IMR-90 (cell line): ENCODE data around the gene PCDHGC5. TPM values are rescaled to one million over a fixed set of nuclear protein-coding genes. Genes with fewer than 3 reads are reported as not detected.

Experiments used
- ATAC-seq: fragments of 200-7000 bp; cut with Tn5 transposase; 2 replicates; pipeline ENCODE4 v1.9.1; 2020; ENCODE audit warnings: low read depth, mild to moderate bottlenecking, moderate library complexity
- BruUV-seq: library from RNA; stranded (reverse); fragments of 400-500 nt; replicated peaks from 2 replicates; lab custom pipeline; 2021; lab: Mats Ljungman, UMichigan
- CTCF ChIA-PET: fragments of 300-600 bp; formaldehyde crosslinking; extraction: SDS; loops from one replicate; lab custom pipeline; 2021; ENCODE audit warnings: antibody characterized with exemption; lab: Yijun Ruan, JAX
- POLR2A ChIA-PET: fragments of 300-600 bp; sonication (Branson Sonifier 250); formaldehyde crosslinking; loops from one replicate; lab custom pipeline; 2022; ENCODE audit warnings: antibody characterized with exemption; ENCODE audit not compliant: unreplicated experiment; lab: Charles Lee
- DNase-seq: peaks from one replicate; pipeline ENCODE4 v3.0.0; 2013
- H2AFZ ChIP-seq: replicated peaks from 2 replicates; pipeline ENCODE3; 2013; ENCODE audit warnings: low read length, mild to moderate bottlenecking; ENCODE audit not compliant: poor library complexity
- H2AK5ac ChIP-seq: 2 replicates; pipeline ENCODE4 v1.6.1; 2013; ENCODE audit warnings: low read depth, low read length, inconsistent platforms
- H2AK9ac ChIP-seq: replicated peaks from 2 replicates; pipeline ENCODE3; 2013; ENCODE audit warnings: mild to moderate bottlenecking, low read depth, low read length, moderate library complexity; ENCODE audit not compliant: poor library complexity
- H2BK120ac ChIP-seq: 2 replicates; pipeline ENCODE4 v1.6.1; 2013; ENCODE audit warnings: low read depth, low read length, inconsistent platforms
- H2BK15ac ChIP-seq: 3 replicates; pipeline ENCODE4 v1.6.1; 2013; ENCODE audit warnings: low read depth, low read length, inconsistent platforms
- H2BK20ac ChIP-seq: 2 replicates; pipeline ENCODE4 v1.6.1; 2013; ENCODE audit warnings: low read depth, mild to moderate bottlenecking, inconsistent platforms, low read length, moderate library complexity
- H2BK5ac ChIP-seq: 2 replicates; pipeline ENCODE4 v1.6.1; 2013; ENCODE audit warnings: mild to moderate bottlenecking, low read depth, low read length, inconsistent platforms; ENCODE audit not compliant: poor library complexity, severe bottlenecking
- H3K14ac ChIP-seq: replicated peaks from 2 replicates; pipeline ENCODE4 v1.6.1; 2013; ENCODE audit warnings: low read depth, low read length, inconsistent platforms
- H3K18ac ChIP-seq: 2 replicates; pipeline ENCODE4 v1.6.1; 2013; ENCODE audit warnings: low read depth, low read length, control low read depth
- H3K23ac ChIP-seq: 2 replicates; pipeline ENCODE4 v1.6.1; 2013; ENCODE audit warnings: low read depth, low read length, inconsistent platforms
- H3K27ac ChIP-seq: 2 replicates; pipeline ENCODE4 v1.5.1; 2013; ENCODE audit warnings: mild to moderate bottlenecking, control low read depth, low read length; ENCODE audit not compliant: insufficient read depth
- H3K27me3 ChIP-seq: 2 replicates; pipeline ENCODE4 v1.6.1; 2013; ENCODE audit warnings: low read length; ENCODE audit not compliant: control insufficient read depth, insufficient read depth
- H3K36me3 ChIP-seq: 2 replicates; pipeline ENCODE4 v1.6.1; 2013; ENCODE audit warnings: low read length, mixed read lengths; ENCODE audit not compliant: control insufficient read depth, insufficient read depth
- H3K4ac ChIP-seq: 2 replicates; pipeline ENCODE4 v1.6.1; 2013; ENCODE audit warnings: low read depth, low read length, inconsistent platforms
- H3K4me1 ChIP-seq: 2 replicates; pipeline ENCODE4 v1.6.1; 2013; ENCODE audit warnings: low read length, mixed read lengths; ENCODE audit not compliant: control insufficient read depth, insufficient read depth
- H3K4me2 ChIP-seq: 2 replicates; pipeline ENCODE4 v1.6.1; 2013; ENCODE audit warnings: low read depth, mild to moderate bottlenecking, control low read depth, low read length, moderate library complexity
- H3K4me3 ChIP-seq: 2 replicates; pipeline ENCODE4 v1.5.1; 2013; ENCODE audit warnings: low read depth, mild to moderate bottlenecking, control low read depth, low read length, moderate library complexity; ENCODE audit not compliant: insufficient read depth
- H3K56ac ChIP-seq: 2 replicates; pipeline ENCODE4 v1.6.1; 2013; ENCODE audit warnings: low read length, inconsistent platforms; ENCODE audit not compliant: insufficient read depth; ENCODE audit errors: extremely low read depth
- H3K79me1 ChIP-seq, 2 experiments: 2 replicates each; pipeline ENCODE4 v1.6.1; 2013; ENCODE audit warnings: low read length in 2 of 2, inconsistent platforms in 1 of 2, low read depth in 1 of 2
- H3K9ac ChIP-seq: 2 replicates; pipeline ENCODE4 v1.6.1; 2013; ENCODE audit warnings: low read depth, low read length, control low read depth
- H3K9me1 ChIP-seq: 2 replicates; pipeline ENCODE4 v1.6.1; 2013; ENCODE audit warnings: low read length, inconsistent platforms; ENCODE audit not compliant: insufficient read depth
- H3K9me3 ChIP-seq: 2 replicates; pipeline ENCODE4 v1.6.1; 2013; ENCODE audit warnings: low read length; ENCODE audit not compliant: control insufficient read depth, insufficient read depth
- H4K20me1 ChIP-seq: 2 replicates; pipeline ENCODE4 v1.6.1; 2013; ENCODE audit warnings: low read length, inconsistent platforms; ENCODE audit not compliant: insufficient read depth
- H4K5ac ChIP-seq: 2 replicates; pipeline ENCODE4 v1.6.1; 2013; ENCODE audit warnings: mild to moderate bottlenecking, low read depth, low read length, control low read depth
- H4K8ac ChIP-seq, 2 experiments: 2 replicates each; pipeline ENCODE4 v1.6.1; 2013; ENCODE audit warnings: low read depth in 2 of 2, low read length in 2 of 2, control low read depth in 1 of 2, inconsistent platforms in 1 of 2
- H4K91ac ChIP-seq: 2 replicates; pipeline ENCODE4 v1.6.1; 2013; ENCODE audit warnings: low read depth, low read length, inconsistent platforms; ENCODE audit not compliant: insufficient read depth
- BHLHE40 ChIP-seq: fragments of 150-350 bp; IDR thresholded peaks from 2 replicates; pipeline ENCODE4 v1.6.1; 2016; ENCODE audit warnings: mild to moderate bottlenecking, low read depth, low read length
- CHD1 ChIP-seq: IDR thresholded peaks from 2 replicates; pipeline ENCODE4 v1.6.1; 2012; ENCODE audit warnings: low read depth, low read length, improper control_type of control experiment
- FOS ChIP-seq: fragments of 150-350 bp; IDR thresholded peaks from 2 replicates; pipeline ENCODE4 v1.6.1; 2016; ENCODE audit warnings: low read depth, low read length
- MAZ ChIP-seq: IDR thresholded peaks from 2 replicates; pipeline ENCODE4 v1.6.1; 2012; ENCODE audit warnings: low read depth, mild to moderate bottlenecking, low read length, improper control_type of control experiment, moderate library complexity, borderline replicate concordance
- MXI1 ChIP-seq: IDR thresholded peaks from 2 replicates; pipeline ENCODE4 v1.6.1; 2012; ENCODE audit warnings: low read depth, mild to moderate bottlenecking, low read length, moderate library complexity, borderline replicate concordance
- NFE2L2 ChIP-seq: fragments of 150-350 bp; IDR thresholded peaks from 2 replicates; pipeline ENCODE4 v1.6.1; 2016; ENCODE audit warnings: low read depth, mild to moderate bottlenecking, low read length
- POLR2A ChIP-seq: IDR thresholded peaks from 2 replicates; pipeline ENCODE4 v1.6.1; 2012; ENCODE audit warnings: mild to moderate bottlenecking, low read depth, low read length
- RAD21 ChIP-seq: IDR thresholded peaks from 2 replicates; pipeline ENCODE4 v1.6.1; 2012; ENCODE audit warnings: low read length, improper control_type of control experiment
- RCOR1 ChIP-seq: IDR thresholded peaks from 2 replicates; pipeline ENCODE4 v1.6.1; 2012; ENCODE audit warnings: mild to moderate bottlenecking, low read length, improper control_type of control experiment; ENCODE audit not compliant: insufficient replicate concordance
- SMC3 ChIP-seq: fragments of 150-350 bp; IDR thresholded peaks from 2 replicates; pipeline ENCODE4 v1.6.1; 2016; ENCODE audit warnings: low read depth, mild to moderate bottlenecking, antibody characterized with exemption, low read length, moderate library complexity
- WGBS, 2 experiments: methylation state at CpG; one replicate each; pipeline versions ENCODE4 v1.1.5 to v1.1.7; 2013; ENCODE audit warnings: missing lambda C conversion rate in 2 of 2; ENCODE audit not compliant: insufficient read length in 1 of 2; ENCODE audit errors: extremely low coverage in 2 of 2; 5-methylcytosine and 5-hydroxymethylcytosine counted together
- dilution Hi-C: fragments of 300-500 bp; cut with HindIII; formaldehyde crosslinking; loops from one replicate; pipeline ENCODE4 v1.14.3; 2018; ENCODE audit warnings: low sequenced_read_pairs; ENCODE audit not compliant: unreplicated experiment
- in situ Hi-C: fragments of 300-500 bp; cut with MboI; formaldehyde crosslinking; loops from 3 replicates; pipeline ENCODE4 v1.14.3; 2019; ENCODE audit warnings: low sequenced_read_pairs, inconsistent platforms, mixed read lengths
- intact Hi-C: fragments of 100-400 bp; cut with micrococcal nuclease; formaldehyde crosslinking; loops from 2 replicates; pipeline ENCODE4 v1.10.0; 2022
- polyA plus RNA-seq, 3 experiments: library from polyadenylated mRNA; depleted of rRNA; stranded (reverse); fragments of >200 nt; gene quantifications; 2 replicates each; pipeline ENCODE4 v1.2.3, GENCODE V29; 2012; ENCODE audit warnings: low replicate concordance in 1 of 3
- total RNA-seq: library from RNA; depleted of rRNA; stranded (reverse); fragments of >200 nt; gene quantifications from 2 replicates; pipeline ENCODE4 v1.2.3, GENCODE V29; 2012
- TF ChIP-seq, protein P1 (sequence below): fragments of 150-350 bp; IDR thresholded peaks from 2 replicates; pipeline ENCODE4 v1.6.1; 2017; ENCODE audit warnings: mild to moderate bottlenecking, antibody characterized with exemption, low read length, low read depth
- TF ChIP-seq, protein P2 (sequence below): conservative IDR thresholded peaks from 2 replicates; pipeline ENCODE4 v1.5.1; 2012; ENCODE audit warnings: mild to moderate bottlenecking, low read depth, low read length, improper control_type of control experiment
- TF ChIP-seq, protein P3 (sequence below): fragments of 150-350 bp; IDR thresholded peaks from 2 replicates; pipeline ENCODE4 v1.6.1; 2016; ENCODE audit warnings: low read depth, mild to moderate bottlenecking, low read length, moderate library complexity, borderline replicate concordance

Gene PCDHGC5
- total and polyA plus RNA-seq, 2 of the 4 experiments (the other 2 are of a cell fraction): 2.9 to 3.8 TPM

DNA sequence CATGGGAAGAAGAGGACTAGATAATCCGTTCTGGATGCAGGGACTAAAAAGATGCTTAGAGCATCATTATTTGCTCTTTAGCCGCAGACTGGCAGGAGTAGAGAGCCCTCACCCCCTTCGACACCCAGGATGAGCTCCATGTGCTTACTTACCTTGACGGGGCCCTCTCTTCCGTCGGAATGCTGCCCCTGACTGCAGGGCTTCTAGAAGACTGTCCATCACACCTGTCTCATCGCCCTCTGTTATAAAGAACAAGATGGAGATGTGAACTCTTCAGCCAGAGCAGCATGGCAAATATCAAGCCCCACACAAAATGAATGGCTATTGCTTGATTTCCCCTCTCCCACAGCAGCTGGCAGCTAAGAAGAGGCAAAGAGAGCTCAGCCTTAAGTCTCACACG lies 35.1 kb downstream of the PCDHGC5 start:
- DNase-seq (no peak), ATAC-seq (no peak)
- Histone ChIP-seq H3K23ac (no peak overlapping the region), H2AK5ac (peak overlapping the region; percentile 53; the same call in 1 of the 2 replicates), H3K14ac (peak overlapping the region; percentile 10; the same call in 1 of the 2 replicates), H3K36me3 (no peaks in the 10 kb centered on the region; the same call in none of the 2 replicates), H2BK120ac (peak overlapping the region; percentile 17), H3K4me1 (peaks cover 32% of the 10 kb centered on the region), H2BK5ac (no peak overlapping the region), H2BK20ac (peak overlapping the region; percentile 18; the same call in 1 of the 2 replicates), H3K18ac (no peak overlapping the region; the same call in 1 of the 2 replicates), H4K8ac (peak overlapping the region in 1 of 2 experiments; percentile 47; a peak in 1 of 4 replicates), H3K9me1 (peaks cover 14% of the 10 kb centered on the region), H3K27me3 (no peaks in the 10 kb centered on the region), H3K4me3 (no peak overlapping the region), H3K4ac (peak overlapping the region; percentile 49), H4K20me1 (no peaks in the 10 kb centered on the region), H3K56ac (no peak overlapping the region), H3K79me1 (peaks cover 3 to 29% of the 10 kb centered on the region in 2 experiments; a peak in 3 of 4 replicates), H3K27ac (peak overlapping the region; percentile 19; the same call in 1 of the 2 replicates), H2AFZ (no peak overlapping the region), H3K9me3 (no peaks in the 10 kb centered on the region), H2AK9ac (no peak overlapping the region), H3K4me2 (no peak overlapping the region; the same call in 1 of the 2 replicates), H4K91ac (peak overlapping the region; percentile 23; the same call in 1 of the 2 replicates), H4K5ac (0 out of 2 replicates have a peak overlapping the region, but pooled peaks have one; percentile 19), H3K9ac (no peak overlapping the region), H2BK15ac (peak overlapping the region; percentile 9; the same call in 1 of the 3 replicates)
- intact Hi-C loops: loop anchor here (1.0 to 2.0 kb wide), 5 partner anchors 33 to 111 kb away; partner anchors contain the start of genes PCDHGA12, PCDHGB7 and PCDHGC3
- CTCF ChIA-PET: interaction anchor here (0.6 to 3.8 kb wide), 16 partner anchors 10 to 204 kb away, joined by 3 to 24 read pairs (median 5); partner anchors contain the start of genes PCDHGA10, PCDHGA11, PCDHGB7 and PCDHGC5
- POLR2A ChIA-PET: no interaction called here
- dilution Hi-C loops: no loop called here
- BruUV-seq: no TSS peak
- TF ChIP-seq RAD21 (no peak), MAZ (no peak), BHLHE40 (no peak), NFE2L2 (no peak), SMC3 (no peak), RCOR1 (no peak), POLR2A (no peak), MXI1 (no peak), FOS (no peak), CHD1 (no peak)
- TF ChIP-seq, protein P1, sequence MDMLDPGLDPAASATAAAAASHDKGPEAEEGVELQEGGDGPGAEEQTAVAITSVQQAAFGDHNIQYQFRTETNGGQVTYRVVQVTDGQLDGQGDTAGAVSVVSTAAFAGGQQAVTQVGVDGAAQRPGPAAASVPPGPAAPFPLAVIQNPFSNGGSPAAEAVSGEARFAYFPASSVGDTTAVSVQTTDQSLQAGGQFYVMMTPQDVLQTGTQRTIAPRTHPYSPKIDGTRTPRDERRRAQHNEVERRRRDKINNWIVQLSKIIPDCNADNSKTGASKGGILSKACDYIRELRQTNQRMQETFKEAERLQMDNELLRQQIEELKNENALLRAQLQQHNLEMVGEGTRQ: no peak
- TF ChIP-seq, protein P2, sequence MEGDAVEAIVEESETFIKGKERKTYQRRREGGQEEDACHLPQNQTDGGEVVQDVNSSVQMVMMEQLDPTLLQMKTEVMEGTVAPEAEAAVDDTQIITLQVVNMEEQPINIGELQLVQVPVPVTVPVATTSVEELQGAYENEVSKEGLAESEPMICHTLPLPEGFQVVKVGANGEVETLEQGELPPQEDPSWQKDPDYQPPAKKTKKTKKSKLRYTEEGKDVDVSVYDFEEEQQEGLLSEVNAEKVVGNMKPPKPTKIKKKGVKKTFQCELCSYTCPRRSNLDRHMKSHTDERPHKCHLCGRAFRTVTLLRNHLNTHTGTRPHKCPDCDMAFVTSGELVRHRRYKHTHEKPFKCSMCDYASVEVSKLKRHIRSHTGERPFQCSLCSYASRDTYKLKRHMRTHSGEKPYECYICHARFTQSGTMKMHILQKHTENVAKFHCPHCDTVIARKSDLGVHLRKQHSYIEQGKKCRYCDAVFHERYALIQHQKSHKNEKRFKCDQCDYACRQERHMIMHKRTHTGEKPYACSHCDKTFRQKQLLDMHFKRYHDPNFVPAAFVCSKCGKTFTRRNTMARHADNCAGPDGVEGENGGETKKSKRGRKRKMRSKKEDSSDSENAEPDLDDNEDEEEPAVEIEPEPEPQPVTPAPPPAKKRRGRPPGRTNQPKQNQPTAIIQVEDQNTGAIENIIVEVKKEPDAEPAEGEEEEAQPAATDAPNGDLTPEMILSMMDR: no peak
- TF ChIP-seq, protein P3, sequence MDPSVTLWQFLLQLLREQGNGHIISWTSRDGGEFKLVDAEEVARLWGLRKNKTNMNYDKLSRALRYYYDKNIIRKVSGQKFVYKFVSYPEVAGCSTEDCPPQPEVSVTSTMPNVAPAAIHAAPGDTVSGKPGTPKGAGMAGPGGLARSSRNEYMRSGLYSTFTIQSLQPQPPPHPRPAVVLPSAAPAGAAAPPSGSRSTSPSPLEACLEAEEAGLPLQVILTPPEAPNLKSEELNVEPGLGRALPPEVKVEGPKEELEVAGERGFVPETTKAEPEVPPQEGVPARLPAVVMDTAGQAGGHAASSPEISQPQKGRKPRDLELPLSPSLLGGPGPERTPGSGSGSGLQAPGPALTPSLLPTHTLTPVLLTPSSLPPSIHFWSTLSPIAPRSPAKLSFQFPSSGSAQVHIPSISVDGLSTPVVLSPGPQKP: no peak
- in situ Hi-C loops: loop anchor here (5.0 kb wide), 1 partner anchor 47 kb away; the partner anchor contains the start of gene PCDHGC3
- WGBS, 2 experiments: no CpG with 5 or more reads among the region's 8 CpGs
